ENCODE measurements around the gene DISP1.

DNA sequence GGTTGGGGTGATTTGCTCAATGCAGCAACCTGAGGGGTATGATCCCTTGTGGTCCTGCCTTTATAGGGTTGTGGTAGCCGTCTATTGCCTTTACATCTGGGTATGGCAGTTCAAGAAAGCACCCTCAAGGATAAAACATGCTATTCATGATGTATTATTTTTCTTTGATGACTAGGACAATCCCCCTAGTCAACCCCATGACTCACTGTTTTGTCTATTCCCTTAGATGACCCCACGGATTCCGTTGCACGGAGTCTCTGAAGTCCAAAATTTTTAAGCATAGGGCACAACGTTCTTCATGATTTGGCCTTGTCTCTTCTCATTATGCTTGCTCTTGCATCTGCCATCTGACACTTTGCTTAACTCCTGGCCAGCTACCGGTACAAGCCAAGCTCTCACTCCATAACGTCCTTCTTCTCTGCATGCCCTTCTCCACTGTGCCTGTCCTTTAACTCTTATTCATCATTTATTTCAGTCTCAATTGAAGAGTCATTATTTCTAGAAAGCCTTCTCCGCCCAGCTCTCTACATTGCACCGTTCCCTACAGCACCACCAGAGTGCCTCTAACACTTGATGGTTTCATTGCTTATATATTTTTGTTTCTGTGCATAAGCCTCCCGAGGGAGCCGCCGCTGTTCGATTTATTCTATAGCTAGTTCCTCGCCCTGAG lies 838 bp upstream of the DISP1 start:
- TF ChIP-seq, protein P1, sequence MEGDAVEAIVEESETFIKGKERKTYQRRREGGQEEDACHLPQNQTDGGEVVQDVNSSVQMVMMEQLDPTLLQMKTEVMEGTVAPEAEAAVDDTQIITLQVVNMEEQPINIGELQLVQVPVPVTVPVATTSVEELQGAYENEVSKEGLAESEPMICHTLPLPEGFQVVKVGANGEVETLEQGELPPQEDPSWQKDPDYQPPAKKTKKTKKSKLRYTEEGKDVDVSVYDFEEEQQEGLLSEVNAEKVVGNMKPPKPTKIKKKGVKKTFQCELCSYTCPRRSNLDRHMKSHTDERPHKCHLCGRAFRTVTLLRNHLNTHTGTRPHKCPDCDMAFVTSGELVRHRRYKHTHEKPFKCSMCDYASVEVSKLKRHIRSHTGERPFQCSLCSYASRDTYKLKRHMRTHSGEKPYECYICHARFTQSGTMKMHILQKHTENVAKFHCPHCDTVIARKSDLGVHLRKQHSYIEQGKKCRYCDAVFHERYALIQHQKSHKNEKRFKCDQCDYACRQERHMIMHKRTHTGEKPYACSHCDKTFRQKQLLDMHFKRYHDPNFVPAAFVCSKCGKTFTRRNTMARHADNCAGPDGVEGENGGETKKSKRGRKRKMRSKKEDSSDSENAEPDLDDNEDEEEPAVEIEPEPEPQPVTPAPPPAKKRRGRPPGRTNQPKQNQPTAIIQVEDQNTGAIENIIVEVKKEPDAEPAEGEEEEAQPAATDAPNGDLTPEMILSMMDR (IDR thresholded peaks at IDR 0.05), result no peak
- TF ChIP-seq POLR2A (IDR thresholded peaks at IDR 0.05), result no peak
- no peak for TF ChIP-seq POLR2AphosphoS5 (IDR thresholded peaks at IDR 0.05)
